Endothelial cell of umbilical vein (primary cell): ENCODE measurements around the gene ZDHHC11.

Experiments used
- EZH2 ChIP-seq: IDR thresholded peaks from 2 replicates; pipeline ENCODE4 v1.6.1; 2012; ENCODE audit warnings: borderline replicate concordance, low read depth, mild to moderate bottlenecking, moderate library complexity, low read length, inconsistent platforms; ENCODE audit not compliant: severe bottlenecking
- FOS ChIP-seq: IDR thresholded peaks from 2 replicates; pipeline ENCODE4 v1.6.1; 2011; ENCODE audit warnings: mild to moderate bottlenecking, low read length, moderate library complexity, borderline replicate concordance; ENCODE audit not compliant: insufficient read depth
- GATA2 ChIP-seq: IDR thresholded peaks from 2 replicates; pipeline ENCODE4 v1.7.0; 2011; ENCODE audit warnings: low read depth, mild to moderate bottlenecking, moderate library complexity, mixed read lengths, low read length; ENCODE audit not compliant: insufficient read length, insufficient read depth
- JUN ChIP-seq: IDR thresholded peaks from 2 replicates; pipeline ENCODE4 v1.6.1; 2011; ENCODE audit warnings: borderline replicate concordance, low read depth; ENCODE audit not compliant: insufficient read length, insufficient read depth
- MYC ChIP-seq: IDR thresholded peaks from one replicate; pipeline ENCODE4 v1.6.1; 2011; ENCODE audit warnings: mild to moderate bottlenecking, low read depth, low read length
- POLR2A ChIP-seq: IDR thresholded peaks from 2 replicates; pipeline ENCODE4 v1.6.1; 2012; ENCODE audit warnings: low read depth, mild to moderate bottlenecking, control low read depth, low read length
- POLR2AphosphoS5 ChIP-seq: IDR thresholded peaks from 2 replicates; pipeline ENCODE4 v1.6.1; 2012; ENCODE audit warnings: low read depth, mild to moderate bottlenecking, control low read depth, low read length, moderate library complexity; ENCODE audit not compliant: insufficient read depth
- TF ChIP-seq, protein P1 (sequence below), 2 donors: IDR thresholded peaks; 1 replicate in 1 of 2; 2 replicates in 1 of 2; pipeline ENCODE4 v1.5.1; 2011; ENCODE audit warnings: low read length in 2 of 2, mild to moderate bottlenecking in 2 of 2, moderate library complexity in 2 of 2, control low read depth in 1 of 2, inconsistent platforms in 1 of 2, low read depth in 1 of 2; ENCODE audit not compliant: insufficient read depth in 1 of 2; ENCODE audit errors: extremely low read depth in 1 of 2
- TF ChIP-seq, protein P2 (sequence below): IDR thresholded peaks from 2 replicates; pipeline ENCODE4 v1.6.1; 2011; ENCODE audit not compliant: insufficient read depth, insufficient read length

DNA sequence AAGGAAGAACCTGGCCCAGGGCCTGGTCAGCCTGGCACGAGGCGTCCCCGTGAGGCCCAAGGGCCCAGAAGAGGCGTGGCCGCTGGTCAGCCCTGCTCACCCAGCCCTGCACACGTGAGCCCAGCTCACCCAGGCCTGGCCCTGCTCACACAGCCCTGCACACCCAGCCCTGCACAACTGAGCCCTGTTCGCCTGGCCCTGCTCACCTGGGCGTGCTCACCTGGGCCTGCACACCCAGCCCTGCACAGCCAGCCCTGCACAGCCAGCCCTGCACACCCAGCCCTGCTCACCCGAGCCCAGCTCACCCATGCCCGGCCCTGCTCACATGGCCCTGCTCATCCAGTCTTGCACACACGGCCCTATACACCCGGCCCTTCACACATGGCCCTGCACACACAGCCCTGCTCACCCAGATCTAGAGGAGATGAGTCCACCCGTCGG is 2.1 kb downstream of the ZDHHC11 start:
- TF ChIP-seq, protein P1, sequence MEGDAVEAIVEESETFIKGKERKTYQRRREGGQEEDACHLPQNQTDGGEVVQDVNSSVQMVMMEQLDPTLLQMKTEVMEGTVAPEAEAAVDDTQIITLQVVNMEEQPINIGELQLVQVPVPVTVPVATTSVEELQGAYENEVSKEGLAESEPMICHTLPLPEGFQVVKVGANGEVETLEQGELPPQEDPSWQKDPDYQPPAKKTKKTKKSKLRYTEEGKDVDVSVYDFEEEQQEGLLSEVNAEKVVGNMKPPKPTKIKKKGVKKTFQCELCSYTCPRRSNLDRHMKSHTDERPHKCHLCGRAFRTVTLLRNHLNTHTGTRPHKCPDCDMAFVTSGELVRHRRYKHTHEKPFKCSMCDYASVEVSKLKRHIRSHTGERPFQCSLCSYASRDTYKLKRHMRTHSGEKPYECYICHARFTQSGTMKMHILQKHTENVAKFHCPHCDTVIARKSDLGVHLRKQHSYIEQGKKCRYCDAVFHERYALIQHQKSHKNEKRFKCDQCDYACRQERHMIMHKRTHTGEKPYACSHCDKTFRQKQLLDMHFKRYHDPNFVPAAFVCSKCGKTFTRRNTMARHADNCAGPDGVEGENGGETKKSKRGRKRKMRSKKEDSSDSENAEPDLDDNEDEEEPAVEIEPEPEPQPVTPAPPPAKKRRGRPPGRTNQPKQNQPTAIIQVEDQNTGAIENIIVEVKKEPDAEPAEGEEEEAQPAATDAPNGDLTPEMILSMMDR (IDR thresholded peaks at IDR 0.05; ENCODE audit: extremely low read depth in 1 of 2, insufficient read depth in 1 of 2, low read depth in 1 of 2, low read length in 2 of 2): no peak
- TF ChIP-seq POLR2A: no peak
- TF ChIP-seq EZH2: no peak
- TF ChIP-seq POLR2AphosphoS5: no peak
- TF ChIP-seq FOS: no peak
- TF ChIP-seq, protein P2, sequence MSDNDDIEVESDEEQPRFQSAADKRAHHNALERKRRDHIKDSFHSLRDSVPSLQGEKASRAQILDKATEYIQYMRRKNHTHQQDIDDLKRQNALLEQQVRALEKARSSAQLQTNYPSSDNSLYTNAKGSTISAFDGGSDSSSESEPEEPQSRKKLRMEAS: no peak
- no peak for TF ChIP-seq GATA2
- TF ChIP-seq JUN: no peak
- no peak for TF ChIP-seq MYC
